Measurements from ENCODE around the gene COL23A1. TPM values are rescaled to one million over a fixed set of nuclear protein-coding genes. Genes with fewer than 3 reads are reported as not detected.
"Not testable (repeated sequence)": the region's sequence is repeated elsewhere in the genome, so short reads cannot be mapped to it uniquely, and the experiment has no call there.

The COL23A1 gene
- total RNA-seq, 1 experiment from 2014 or later = not detected

DNA sequence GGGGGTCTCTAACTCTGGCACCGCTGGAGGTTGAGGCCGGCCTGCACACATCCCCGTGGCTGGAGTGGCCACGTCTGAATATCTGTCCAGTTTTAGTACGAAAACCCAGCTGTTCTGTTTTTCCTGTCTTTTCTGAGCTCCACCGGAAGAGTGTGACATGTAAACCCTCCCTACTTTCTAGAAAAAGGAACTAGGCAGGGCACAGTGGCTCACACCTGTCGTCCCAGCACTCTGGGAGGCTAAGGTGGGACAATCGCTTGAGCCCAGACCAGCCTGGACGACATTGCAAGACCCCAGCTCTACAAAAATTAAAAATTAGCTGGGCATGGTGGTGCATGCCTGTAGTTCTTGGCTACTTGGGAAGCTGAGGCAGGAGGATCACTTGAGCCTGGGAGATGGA is 349.4 kb downstream of the COL23A1 start:
- H3K9ac ChIP-seq (ENCODE audit: low read length) = no peak overlapping the region
- ATAC-seq (no peak), DNase-seq (no peak)
- H3K4me1 ChIP-seq (ENCODE audit: insufficient read depth, low read length) = peaks cover 9% of the 10 kb centered on the region; the same call in 1 of the 2 replicates
- no peak overlapping the region for H3K27ac ChIP-seq (ENCODE audit: low read length)
- CTCF ChIA-PET = no interaction called here
- no peaks in the 10 kb centered on the region for H4K20me1 ChIP-seq (ENCODE audit: low read length)
- TF ChIP-seq, protein P1, sequence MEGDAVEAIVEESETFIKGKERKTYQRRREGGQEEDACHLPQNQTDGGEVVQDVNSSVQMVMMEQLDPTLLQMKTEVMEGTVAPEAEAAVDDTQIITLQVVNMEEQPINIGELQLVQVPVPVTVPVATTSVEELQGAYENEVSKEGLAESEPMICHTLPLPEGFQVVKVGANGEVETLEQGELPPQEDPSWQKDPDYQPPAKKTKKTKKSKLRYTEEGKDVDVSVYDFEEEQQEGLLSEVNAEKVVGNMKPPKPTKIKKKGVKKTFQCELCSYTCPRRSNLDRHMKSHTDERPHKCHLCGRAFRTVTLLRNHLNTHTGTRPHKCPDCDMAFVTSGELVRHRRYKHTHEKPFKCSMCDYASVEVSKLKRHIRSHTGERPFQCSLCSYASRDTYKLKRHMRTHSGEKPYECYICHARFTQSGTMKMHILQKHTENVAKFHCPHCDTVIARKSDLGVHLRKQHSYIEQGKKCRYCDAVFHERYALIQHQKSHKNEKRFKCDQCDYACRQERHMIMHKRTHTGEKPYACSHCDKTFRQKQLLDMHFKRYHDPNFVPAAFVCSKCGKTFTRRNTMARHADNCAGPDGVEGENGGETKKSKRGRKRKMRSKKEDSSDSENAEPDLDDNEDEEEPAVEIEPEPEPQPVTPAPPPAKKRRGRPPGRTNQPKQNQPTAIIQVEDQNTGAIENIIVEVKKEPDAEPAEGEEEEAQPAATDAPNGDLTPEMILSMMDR (conservative IDR thresholded peaks at IDR 0.05; ENCODE audit: low read depth, low read length) = no peak
- no peak for TF ChIP-seq EZH2 (IDR thresholded peaks at IDR 0.05; ENCODE audit: low read length, unreplicated experiment)
- no peak for TF ChIP-seq EZH2phosphoT487 (IDR thresholded peaks at IDR 0.05; ENCODE audit: borderline replicate concordance, low read length)
- POLR2A ChIA-PET (ENCODE audit: unreplicated experiment) = no interaction called here
- no peaks in the 10 kb centered on the region for H3K9me2 ChIP-seq (replicated peaks; ENCODE audit: low read length)
- intact Hi-C loops (cut with micrococcal nuclease) = no loop called here
- H3K36me3 ChIP-seq (ENCODE audit: low read depth, low read length) = no peaks in the 10 kb centered on the region
- no peaks in the 10 kb centered on the region for H3K27me3 ChIP-seq (ENCODE audit: low read length)
- no peak overlapping the region for H3K4me2 ChIP-seq (ENCODE audit: low read length)
- no peak overlapping the region for H3K4me3 ChIP-seq (ENCODE audit: low read length)
- H3K9me3 ChIP-seq (ENCODE audit: low read length) = no peaks in the 10 kb centered on the region
- no peak overlapping the region for H2AFZ ChIP-seq (ENCODE audit: low read length)
- BruUV-seq (replicated peaks) = no TSS peak
- H3K79me2 ChIP-seq (ENCODE audit: low read length) = no peaks in the 10 kb centered on the region
- no peaks in the 10 kb centered on the region for H3F3A ChIP-seq (ENCODE audit: low read length, unreplicated experiment)

DNA sequence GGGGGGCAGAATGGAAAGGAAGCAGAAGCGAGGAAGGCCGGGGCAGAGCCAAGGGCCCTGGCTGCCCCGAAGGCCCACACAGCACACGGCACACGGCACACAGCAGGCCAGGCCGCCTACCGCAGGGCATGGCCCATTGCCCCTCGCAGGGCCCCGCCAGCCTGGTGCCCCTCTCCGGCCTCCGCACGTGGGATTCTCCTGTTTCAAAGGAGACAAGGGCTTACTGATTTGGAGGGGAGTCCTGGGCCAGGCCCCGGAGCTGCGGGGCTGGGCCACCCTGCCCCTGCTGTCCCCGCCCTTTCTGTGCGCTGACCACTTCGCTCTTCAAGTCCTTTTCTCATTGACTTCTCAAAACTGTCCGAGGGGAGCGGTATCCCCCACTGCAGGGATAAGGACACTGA is 349.9 kb downstream of the COL23A1 start:
- Histone ChIP-seq H3K9me2 (replicated peaks; ENCODE audit: low read length) (no peaks in the 10 kb centered on the region), H4K20me1 (ENCODE audit: low read length) (no peaks in the 10 kb centered on the region)

DNA sequence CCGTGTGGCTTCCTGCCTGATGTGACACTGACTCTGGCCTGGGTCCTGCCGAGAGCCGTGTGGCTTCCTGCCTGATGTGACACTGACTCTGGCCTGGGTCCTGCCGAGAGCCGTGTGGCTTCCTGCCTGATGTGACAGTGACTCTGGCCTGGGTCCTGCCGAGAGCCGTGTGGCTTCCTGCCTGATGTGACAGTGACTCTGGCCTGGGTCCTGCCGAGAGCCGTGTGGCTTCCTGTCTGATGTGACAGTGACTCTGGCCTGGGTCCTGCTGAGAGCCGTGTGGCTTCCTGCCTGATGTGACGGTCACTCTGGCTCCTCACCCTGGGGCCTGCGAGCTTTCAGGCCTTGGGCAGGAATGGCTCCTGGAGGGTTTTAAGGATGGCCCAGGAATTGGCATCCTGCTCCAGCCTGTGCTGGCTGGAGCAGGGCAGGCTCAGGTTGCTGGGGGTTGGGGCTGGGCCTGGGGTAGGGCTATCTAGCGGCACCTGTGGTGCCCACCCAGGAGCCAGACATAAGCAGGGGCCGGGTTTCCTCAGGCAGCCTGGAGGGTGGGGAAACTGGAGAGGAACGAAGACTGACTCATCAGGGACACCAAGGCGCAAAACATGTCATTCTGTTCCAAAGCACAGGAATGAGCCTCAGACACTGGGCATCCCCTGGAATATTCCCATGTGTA is 350.4 kb downstream of the COL23A1 start:
- H4K20me1 ChIP-seq (ENCODE audit: low read length); CTCF ChIA-PET; H3F3A ChIP-seq (ENCODE audit: low read length, unreplicated experiment); H3K27me3 ChIP-seq (ENCODE audit: low read length); H3K9me2 ChIP-seq (replicated peaks; ENCODE audit: low read length); ATAC-seq; POLR2A ChIA-PET (ENCODE audit: unreplicated experiment); DNase-seq; intact Hi-C loops (cut with micrococcal nuclease); H3K27ac ChIP-seq (ENCODE audit: low read length); BruUV-seq (replicated peaks); H2AFZ ChIP-seq (ENCODE audit: low read length); H3K79me2 ChIP-seq (ENCODE audit: low read length); H3K9ac ChIP-seq (ENCODE audit: low read length); H3K4me2 ChIP-seq (ENCODE audit: low read length); H3K4me3 ChIP-seq (ENCODE audit: low read length); H3K4me1 ChIP-seq (ENCODE audit: insufficient read depth, low read length); H3K36me3 ChIP-seq (ENCODE audit: low read depth, low read length); H3K9me3 ChIP-seq (ENCODE audit: low read length): not testable (repeated sequence)

More for the DNA sequence above, 349.9 kb downstream of the COL23A1 start:
- Histone ChIP-seq H3F3A (ENCODE audit: low read length, unreplicated experiment) (no peaks in the 10 kb centered on the region), H3K27me3 (ENCODE audit: low read length) (no peaks in the 10 kb centered on the region), H2AFZ (ENCODE audit: low read length) (no peak overlapping the region), H3K36me3 (ENCODE audit: low read depth, low read length) (no peaks in the 10 kb centered on the region), H3K4me3 (ENCODE audit: low read length) (no peak overlapping the region), H3K4me1 (ENCODE audit: insufficient read depth, low read length) (peaks cover 9% of the 10 kb centered on the region; the same call in 1 of the 2 replicates), H3K9ac (ENCODE audit: low read length) (no peak overlapping the region), H3K4me2 (ENCODE audit: low read length) (no peak overlapping the region), H3K27ac (ENCODE audit: low read length) (no peak overlapping the region), H3K9me3 (ENCODE audit: low read length) (no peaks in the 10 kb centered on the region), H3K79me2 (ENCODE audit: low read length) (no peaks in the 10 kb centered on the region)
- ATAC-seq (no peak), DNase-seq (no peak)
- TF ChIP-seq EZH2 (IDR thresholded peaks at IDR 0.05; ENCODE audit: low read length, unreplicated experiment) = no peak
- TF ChIP-seq, protein P1 (conservative IDR thresholded peaks at IDR 0.05; ENCODE audit: low read depth, low read length) = no peak
- no peak for TF ChIP-seq EZH2phosphoT487 (IDR thresholded peaks at IDR 0.05; ENCODE audit: borderline replicate concordance, low read length)
- POLR2A ChIA-PET (ENCODE audit: unreplicated experiment) = no interaction called here
- BruUV-seq (replicated peaks) = no TSS peak
- intact Hi-C loops (cut with micrococcal nuclease) = no loop called here
- CTCF ChIA-PET = no interaction called here

Measured in PC-3 (cell line).